Fibroblast of skin of left quadriceps (primary cell): ENCODE results near the gene TCF7L1.
"Not testable (repeated sequence)": the region's sequence is repeated elsewhere in the genome, so short reads cannot be mapped to it uniquely, and the experiment has no call there.

Experiments
- DNase-seq, 2 experiments: peaks; one replicate each; pipeline ENCODE4 v3.0.0-alpha.2; 2013; ENCODE audit warnings: low read depth in 2 of 2

Gene TCF7L1

DNA sequence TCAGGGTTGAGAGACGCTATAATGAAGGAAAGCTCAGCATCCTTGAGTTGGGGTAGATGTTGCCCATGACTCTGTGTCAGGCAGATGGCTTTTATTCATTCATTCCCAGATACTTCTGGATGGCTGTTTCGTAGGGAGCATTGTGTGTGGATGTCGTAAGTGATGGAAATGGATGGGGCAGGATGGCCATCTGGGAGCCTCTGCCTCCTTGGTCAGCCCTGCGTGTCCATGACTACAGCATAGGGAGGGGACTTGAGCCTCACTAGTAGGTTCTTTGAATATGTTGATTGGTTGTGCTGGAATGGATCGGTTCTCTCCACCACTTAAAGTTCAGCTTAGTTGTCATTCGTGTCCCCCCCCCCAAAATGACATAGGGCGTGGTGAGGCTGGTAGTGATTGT is 149.7 kb downstream of the TCF7L1 start:
- no peak for DNase-seq

DNA sequence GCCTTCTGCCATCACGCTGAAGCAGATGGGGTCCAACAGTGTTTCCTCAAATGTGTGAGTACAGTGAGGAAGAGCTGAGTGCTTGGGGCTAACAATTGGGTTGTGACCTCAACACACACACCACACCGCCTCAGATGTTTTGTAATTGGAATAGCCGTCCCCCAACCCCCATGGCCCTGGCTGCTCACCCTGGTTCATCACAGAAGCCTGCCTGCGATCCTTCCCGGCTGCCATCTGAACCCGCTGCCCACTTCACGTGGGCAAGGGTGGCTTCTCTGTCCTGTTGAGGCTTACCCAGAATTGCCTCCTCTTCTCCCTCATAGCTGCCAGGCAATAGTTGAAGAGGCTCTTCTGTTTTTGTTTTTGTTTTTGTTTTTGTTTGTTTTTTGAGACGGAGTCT is 150.4 kb downstream of the TCF7L1 start:
- DNase-seq: no peak

DNA sequence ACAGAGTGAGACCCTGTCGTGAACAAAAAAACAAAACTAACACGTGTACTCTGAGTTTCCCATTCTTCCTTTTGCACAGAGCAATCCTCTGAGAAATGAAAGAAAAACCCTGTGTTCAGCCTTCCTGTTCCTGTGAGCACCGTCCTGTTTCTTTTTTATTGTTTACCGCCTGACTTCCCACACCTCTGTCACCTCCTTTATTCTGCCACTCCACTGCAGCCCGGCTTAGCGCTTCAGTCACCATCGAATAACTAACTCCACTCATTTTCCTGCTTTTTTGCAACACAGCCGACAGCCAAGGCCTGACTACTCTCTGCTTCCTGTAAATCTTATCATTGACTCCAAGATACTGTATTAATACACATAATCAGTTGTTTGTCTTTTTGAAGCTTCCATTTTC is 153.7 kb downstream of the TCF7L1 start:
- no peak for DNase-seq

DNA sequence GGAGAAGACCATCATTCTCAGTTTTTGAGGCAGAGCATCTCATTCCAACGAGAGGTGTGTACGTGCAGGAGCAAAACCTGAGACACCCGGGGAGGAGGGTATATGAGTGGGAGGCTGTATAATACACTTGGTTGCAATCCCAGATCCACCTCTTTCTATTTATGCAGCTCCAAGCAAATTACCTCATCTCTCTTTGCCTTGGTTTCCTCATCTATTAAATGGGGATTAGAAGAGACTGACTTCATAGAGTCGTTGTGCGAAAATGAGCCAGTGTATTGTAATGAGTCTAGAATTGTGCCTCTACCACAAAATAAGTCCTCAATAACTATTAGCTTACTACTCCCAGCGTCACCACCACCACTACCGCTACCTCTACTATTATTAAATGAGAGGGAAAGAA is 154.5 kb downstream of the TCF7L1 start:
- no peak for DNase-seq

DNA sequence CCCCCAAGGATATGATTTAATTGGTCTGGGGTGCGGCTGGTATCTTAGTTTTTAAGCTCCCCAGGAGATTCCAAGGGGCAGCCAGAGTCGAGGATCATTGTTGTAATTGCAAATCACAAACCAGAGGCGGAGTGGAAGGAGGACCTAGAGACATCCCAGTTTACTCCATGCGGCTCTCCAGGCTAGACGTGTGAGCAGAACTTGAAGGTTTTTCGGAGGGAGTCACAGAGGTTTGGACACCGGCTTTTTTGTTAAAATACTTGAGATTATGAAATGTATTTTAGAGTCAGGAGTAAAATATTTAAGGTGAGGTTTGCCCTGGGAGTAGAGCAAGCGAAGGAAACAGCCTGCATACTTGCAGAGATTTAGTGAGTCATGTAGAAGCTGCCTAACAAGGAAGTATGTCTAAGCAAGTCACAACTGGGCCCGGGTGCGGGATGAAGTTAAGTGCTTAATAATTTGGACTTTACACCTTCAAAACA is 155.1 kb downstream of the TCF7L1 start:
- DNase-seq: peak; percentile 40 to 43

DNA sequence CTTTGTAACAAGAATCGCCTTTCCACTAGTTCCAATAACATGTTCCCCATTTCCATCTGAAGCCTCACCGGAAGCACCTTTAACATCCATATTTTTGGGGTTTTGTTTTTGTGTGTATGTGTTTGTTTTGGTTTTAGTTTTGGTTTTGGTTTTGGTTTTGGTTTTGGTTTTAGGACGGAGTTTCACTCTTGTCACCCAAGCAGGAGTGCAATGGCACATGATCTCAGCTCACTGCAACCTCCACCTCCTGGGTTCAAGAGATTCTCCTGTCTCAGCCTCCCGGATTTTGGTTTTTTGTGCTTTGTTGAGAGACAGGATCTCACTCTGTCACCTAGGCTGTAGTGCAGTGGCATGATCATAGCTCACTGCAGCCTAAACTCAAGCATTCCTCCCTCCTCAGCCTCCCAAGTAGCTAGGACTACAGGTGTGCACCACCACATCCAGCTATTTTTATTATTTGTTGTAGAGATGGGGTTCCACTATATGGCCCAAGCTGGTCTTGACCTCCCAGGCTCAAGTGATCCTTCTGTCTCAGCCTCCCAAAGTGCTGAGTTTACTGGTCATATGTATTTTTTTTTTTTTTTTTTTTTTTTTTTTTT is 158.3 kb downstream of the TCF7L1 start:
- DNase-seq: no peak

DNA sequence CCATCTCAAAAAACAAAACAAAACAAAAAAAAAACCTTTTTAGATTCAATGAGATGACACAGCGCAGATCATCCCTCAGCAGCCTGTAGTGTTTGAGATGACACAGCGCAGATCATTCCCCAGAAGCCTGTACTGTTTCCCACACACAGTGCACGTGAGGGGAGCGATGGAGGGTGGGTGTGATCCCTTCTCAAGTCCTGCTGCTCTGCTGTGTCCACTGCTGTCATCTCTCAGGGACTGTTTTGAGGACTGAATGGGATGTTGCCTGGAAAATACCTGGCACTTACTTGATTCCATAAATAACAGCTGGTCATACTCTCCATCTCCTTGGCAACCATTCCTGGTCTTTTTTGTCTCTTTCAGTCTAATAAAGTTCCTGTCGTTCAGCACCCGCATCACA is 168.9 kb downstream of the TCF7L1 start:
- no peak for DNase-seq

DNA sequence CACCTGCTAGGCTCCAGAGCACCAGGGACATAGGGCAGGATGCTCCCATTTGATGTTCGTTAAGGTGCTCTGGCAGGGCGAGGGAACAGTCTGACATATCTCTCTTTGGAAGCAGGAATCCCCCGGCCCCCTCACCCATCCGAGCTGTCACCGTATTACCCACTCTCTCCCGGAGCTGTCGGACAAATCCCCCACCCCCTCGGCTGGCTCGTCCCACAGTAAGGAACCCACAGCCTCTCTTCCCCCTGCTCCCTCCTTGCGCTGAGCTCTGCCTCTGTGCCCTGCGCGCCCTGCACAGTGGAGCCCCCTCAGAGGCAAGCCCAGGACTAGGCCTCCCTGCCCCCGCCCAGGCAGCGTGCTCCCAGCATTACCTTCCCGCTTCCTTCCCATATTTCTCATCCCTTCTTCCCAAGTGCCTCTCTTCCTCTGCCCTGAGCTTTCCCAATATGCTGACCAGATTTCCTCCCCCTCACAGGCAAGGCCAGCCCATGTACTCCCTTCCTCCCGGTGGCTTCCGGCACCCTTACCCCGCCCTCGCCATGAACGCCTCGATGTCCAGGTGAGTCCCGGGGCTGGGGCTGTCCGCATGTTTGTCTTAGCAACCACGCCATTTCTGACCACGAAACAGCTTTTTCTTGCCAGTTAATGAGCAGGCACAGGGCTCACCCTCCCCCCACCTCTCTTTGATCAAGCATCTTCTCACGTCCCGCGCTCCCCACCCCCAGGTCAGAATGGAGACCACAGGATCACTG is 170.8 kb downstream of the TCF7L1 start:
- DNase-seq: no peak

DNA sequence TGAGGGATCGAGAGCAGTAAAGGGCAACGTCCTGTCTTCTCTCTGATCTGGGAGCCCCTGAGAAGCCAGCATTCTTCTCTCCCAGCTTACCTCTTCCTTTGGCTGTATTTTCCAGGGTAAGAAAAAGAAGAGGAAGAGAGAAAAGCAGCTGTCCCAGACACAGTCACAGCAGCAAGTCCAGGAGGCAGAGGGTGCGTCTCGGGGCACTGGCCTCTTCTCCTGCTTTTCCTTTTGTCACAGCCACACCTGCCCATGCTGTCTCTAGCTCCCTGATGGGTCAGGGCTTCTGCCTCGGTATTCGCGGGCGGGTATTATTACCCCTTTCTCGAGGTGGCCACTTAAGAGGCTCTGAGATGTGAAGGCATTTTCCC is 174.3 kb downstream of the TCF7L1 start:
- DNase-seq: no peak

DNA sequence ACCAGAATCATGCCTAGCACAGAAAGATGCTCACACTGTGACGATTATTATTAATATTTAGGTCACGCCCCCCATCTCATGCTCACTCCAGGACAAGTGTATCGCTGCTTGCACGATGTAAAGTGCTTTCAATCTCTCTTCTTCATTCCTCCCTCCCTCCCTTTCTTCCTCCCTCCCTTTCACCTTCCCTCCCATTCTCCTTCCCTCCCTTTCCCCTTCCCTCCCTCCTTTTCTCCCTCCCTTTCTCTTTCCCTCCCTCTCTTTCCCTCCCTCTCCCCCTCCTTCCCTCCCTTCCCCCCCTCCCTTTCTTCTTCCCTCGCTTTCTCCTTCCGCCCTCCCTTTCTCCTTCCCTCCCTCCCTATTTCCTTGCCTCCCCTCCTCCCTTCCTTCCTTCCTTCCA is 175.0 kb downstream of the TCF7L1 start:
- DNase-seq: no peak

DNA sequence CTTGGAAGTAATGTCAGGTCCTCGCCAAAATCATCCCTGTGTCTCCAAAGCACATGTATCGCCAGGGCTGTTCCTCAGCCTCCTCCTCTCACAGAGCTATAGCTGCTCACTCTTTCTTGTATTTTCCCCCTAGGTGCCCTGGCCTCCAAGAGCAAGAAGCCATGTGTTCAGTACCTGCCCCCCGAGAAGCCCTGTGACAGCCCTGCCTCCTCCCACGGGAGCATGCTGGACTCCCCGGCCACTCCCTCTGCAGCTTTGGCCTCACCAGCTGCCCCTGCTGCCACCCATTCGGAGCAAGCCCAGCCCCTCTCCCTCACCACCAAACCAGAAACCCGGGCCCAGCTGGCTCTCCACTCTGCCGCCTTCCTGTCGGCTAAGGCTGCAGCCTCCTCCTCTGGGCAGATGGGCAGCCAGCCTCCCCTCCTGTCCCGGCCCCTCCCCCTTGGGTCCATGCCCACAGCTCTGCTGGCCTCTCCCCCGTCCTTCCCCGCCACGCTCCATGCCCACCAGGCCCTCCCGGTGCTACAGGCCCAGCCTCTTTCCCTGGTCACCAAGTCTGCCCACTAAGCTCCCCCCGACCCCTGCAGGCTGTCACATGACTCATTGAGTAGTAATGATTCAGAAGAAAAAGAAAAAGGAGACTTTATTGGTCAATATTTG is 175.8 kb downstream of the TCF7L1 start:
- no peak for DNase-seq

DNA sequence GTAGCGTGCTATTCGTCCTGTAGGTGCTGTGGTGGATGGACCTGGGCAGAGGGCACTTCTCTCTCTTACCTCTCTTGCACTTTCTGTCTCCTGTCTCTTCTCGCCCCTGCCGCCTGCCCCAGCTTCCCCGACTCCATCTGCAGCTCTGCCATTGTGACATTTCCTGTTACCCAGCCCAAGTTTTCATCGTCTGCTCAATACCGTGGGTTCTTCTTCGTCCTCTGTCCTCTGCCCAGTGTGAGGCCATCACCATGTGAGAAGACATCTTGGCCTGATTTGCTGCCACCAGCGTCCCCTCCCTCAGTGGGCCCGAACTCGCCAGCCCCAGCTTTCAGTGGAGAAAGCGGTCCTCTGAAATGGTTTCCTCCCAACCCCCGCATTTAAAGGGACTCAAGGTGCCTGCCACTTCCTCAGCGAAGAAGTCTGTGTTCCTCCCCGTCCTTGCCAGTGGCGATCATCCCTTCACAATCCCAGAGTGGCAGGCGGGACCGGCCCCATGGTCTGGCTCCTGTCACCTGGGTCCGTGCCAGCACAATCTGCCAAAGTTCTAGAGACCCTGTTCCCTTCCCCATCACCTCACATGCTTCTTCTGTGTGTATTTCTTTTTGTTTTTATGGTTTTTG is 176.6 kb downstream of the TCF7L1 start:
- DNase-seq: no peak

DNA sequence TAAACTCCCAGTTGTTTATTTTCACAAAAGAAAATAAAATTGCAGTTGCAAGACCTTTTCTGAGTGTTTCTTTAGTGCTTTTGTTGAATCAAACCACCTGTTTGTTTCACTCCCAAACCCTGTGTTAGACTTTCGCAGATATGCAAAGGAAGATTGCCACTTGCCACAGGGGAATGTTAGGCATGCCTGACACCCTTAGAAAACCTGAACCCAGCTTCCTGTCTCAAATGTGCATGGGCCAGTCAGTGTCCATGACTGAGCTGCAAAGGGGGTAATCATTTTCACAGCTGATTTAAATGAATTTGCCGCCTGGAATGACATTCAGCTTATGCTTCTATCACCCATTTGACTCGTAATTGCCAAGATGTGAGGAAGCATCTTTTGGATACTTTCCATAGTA is 177.1 kb downstream of the TCF7L1 start:
- no peak for DNase-seq

DNA sequence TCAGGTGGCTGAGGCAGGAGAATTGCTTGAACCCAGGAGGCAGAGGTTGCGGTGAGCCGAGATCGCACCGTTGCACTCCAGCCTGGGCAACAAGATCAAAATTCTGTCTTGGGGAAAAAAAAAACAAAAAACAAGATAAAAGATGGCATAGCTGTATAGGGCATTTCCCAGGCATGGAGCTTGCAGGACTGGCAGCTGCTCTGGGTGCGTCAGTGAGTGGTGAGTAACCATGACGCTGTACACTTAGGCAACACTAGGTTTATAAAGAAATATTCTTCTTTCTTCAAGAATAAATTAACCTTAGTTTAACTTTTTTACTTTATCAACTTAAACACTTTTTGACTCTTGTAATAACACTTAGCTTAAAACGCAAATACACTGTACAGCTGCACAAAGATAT is 179.2 kb downstream of the TCF7L1 start:
- no peak for DNase-seq

DNA sequence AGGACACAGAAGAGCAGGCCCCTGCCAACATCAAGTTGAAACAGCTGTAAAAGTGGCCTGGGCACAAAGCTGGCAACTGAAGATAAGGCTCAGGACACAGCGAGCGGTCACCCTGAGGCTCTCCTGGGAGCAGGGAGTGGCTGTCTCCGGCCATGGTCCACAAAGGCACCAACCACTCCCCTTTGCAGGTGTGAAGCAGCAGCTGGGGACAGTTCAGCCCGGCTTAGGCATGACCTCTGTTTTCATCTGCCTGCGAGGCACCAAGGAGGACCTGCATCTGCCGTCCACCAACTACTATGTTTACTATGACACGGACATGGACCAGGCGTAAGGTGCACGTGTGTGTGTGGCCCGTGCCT is 181.7 kb downstream of the TCF7L1 start:
- no peak for DNase-seq

DNA sequence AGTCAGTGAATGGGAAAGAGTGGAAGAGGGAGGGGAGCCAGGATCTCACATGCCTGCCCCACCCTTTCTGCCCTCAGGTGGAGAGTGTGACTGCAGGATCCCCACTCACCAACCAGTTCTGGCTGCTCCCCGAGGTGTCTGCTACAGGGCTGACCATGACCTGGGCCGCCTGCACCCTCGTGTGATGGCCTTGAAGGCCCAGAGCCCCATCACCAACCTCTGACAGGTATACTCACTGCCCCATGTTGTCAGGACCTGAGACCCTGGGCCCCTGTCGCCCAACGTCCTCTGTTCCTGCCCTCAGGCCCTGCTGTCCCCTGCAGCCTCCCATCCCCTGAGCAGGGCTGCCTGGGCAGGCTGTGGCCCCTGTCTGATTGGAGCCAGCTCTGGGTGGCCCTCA is 182.7 kb downstream of the TCF7L1 start:
- not testable (repeated sequence) for DNase-seq

DNA sequence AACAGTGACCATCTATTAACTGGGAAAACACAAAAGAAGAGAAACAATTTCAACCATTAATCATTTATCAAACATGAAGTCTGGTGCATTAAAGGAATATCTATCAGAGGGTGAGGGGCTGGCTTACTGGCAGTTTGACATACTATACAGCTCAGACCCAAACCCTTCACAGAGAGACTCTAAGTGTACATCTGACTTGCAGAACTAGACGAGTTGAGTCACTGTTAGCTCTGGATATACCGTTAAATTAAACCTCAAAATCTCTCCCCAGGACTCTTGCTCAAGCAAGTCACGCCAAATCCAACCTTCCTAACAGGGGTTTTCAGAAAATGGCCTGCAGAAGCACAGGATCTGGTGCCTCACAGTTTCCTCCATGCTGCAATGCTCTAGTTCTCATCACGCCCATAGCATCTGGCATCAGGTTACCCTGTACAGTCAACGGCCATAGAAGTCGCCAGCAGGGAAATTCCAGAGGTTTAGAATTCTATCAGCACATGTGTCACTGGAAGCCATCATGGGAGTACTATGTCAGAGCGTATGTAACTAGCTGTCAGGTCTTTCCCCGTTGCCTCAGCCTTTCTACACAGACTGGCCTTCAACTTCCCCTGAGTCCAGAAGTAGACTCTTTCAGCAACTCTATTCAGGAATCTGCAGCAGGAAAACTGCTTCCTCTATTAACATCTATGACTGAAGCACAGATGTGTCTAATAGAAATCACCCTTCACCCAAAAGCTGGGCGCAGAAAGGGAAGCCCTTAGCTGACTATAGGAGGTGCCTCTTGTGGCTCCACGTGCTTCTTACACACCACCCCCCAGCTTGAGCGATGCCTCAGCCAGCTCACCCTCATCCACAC is 185.3 kb downstream of the TCF7L1 start:
- peak; percentile 64 to 65 for DNase-seq

DNA sequence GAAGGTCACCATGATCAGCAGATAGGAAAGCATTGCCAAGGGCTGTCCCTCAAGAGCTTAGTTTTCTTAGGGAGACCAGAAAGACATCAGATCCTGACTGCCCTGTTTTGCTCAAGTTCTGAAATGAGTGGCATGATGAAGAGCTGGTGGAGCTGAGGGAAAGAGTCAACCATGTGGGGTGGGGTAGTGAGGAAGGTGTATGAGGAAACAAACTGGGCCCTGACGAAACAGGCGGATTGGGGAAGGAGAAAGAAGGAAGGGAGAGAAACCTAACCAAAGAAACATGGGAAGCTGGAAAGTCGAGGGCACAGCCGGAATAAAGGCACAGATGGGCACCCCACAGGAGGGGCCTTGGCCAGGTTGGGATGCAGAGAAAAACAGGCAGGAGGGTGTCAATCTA is 186.6 kb downstream of the TCF7L1 start:
- no peak for DNase-seq

DNA sequence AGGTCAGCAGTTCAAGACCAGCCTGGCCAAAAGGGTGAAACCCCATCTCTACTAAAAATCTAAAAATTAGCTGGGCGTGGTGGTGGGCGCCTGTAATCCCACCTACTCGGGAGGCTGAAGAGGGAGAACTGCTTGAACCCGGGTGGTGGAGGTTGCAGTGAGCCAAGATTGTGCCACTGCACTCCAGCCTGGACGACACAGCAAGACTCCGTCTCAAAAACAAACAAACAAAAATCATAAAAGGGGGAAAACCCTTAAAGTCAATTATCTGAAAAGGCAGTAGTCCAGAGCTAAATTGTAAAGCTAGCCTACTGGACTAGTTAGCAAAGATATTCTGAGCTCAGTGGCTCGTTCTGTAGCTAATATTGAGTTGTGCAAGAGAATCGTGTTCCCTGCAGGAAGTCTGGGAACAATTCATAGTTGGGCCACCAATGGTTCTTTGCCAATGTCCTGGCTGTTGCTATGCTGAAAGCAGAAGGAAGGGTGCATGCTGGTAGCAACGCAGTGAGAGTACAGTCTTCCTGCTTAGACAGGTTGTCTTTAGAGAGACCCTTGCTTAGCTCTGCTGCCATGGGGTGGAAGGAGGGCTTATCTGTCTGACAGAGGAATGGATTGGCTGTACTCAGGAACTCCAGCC is 190.3 kb downstream of the TCF7L1 start:
- no peak for DNase-seq

DNA sequence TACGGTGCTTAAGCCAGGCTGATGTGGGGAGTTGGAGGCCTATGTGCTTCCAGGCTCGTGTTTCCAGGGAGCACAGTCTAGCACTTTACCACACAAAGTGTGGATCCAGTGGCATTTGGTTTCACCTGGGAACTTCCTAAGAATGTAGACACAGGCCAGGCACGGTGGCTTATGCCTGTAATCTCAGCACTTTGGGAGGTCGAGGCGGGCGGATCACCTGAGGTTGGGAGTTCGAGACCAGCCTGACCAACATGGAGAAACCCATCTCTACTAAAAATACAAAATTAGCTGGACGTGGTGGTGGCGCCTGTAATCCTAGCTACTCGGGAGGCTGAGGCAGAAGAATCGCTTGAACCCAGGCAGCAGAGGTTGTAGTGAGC is 190.8 kb downstream of the TCF7L1 start:
- DNase-seq: not testable (repeated sequence)
